Memory B cell (primary cell): Measurements from ENCODE around the gene FAM107B.
"Not testable (repeated sequence)": the region's sequence is repeated elsewhere in the genome, so short reads cannot be mapped to it uniquely, and the experiment has no call there.

ENCODE experiments used
- ATAC-seq: fragments of 150-1000 bp; cut with Tn5 transposase; 2 replicates; pipeline ENCODE4 v1.10.0; 2021; ENCODE audit warnings: low read depth, mild to moderate bottlenecking, moderate library complexity
- DNase-seq, 2 donors: peaks; one replicate each; pipeline ENCODE4 v3.0.0; 2022; ENCODE audit warnings: low spot score in 2 of 2
- H3K27ac Mint-ChIP-seq: one replicate; pipeline ENCODE4 v1.8.0; 2022; ENCODE audit warnings: mild to moderate bottlenecking, moderate library complexity, mixed read lengths
- H3K27me3 Mint-ChIP-seq: one replicate; pipeline ENCODE4 v1.8.0; 2022; ENCODE audit warnings: mixed read lengths
- H3K36me3 Mint-ChIP-seq: one replicate; pipeline ENCODE4 v1.8.0; 2022; ENCODE audit warnings: mild to moderate bottlenecking, mixed read lengths
- H3K4me1 Mint-ChIP-seq: one replicate; pipeline ENCODE4 v1.8.0; 2022; ENCODE audit warnings: mixed read lengths
- H3K4me3 Mint-ChIP-seq: one replicate; pipeline ENCODE4 v1.8.0; 2022; ENCODE audit warnings: mild to moderate bottlenecking, moderate library complexity, mixed read lengths
- H3K9me3 Mint-ChIP-seq: one replicate; pipeline ENCODE4 v1.8.0; 2022; ENCODE audit warnings: mixed read lengths

Gene FAM107B

GRCh38 chr10:14603534-14604102 is 171.1 kb downstream of the FAM107B start:
- DNase-seq (peak in 1 of 2 donors; percentile 41), ATAC-seq (peak; percentile 7)
- Mint-ChIP-seq H3K9me3 (no peaks in the 10 kb centered on the region), H3K27me3 (no peaks in the 10 kb centered on the region), H3K27ac (peak overlapping the region; percentile 96), H3K4me3 (peak overlapping the region; percentile 97), H3K36me3 (peaks cover 26% of the 10 kb centered on the region), H3K4me1 (peaks cover 54% of the 10 kb centered on the region)

GRCh38 chr10:14602807-14603533 is 171.7 kb downstream of the FAM107B start:
- Mint-ChIP-seq H3K4me3 (peak overlapping the region; percentile 97), H3K27ac (peak overlapping the region; percentile 96), H3K9me3 (no peaks in the 10 kb centered on the region), H3K36me3 (peaks cover 32% of the 10 kb centered on the region), H3K27me3 (no peaks in the 10 kb centered on the region), H3K4me1 (peaks cover 56% of the 10 kb centered on the region)
- no peak for ATAC-seq
- no peak for DNase-seq

- Mint-ChIP-seq H3K27me3 (no peaks in the 10 kb centered on the region), H3K9me3 (no peaks in the 10 kb centered on the region), H3K27ac (peak overlapping the region; percentile 96), H3K4me3 (peak overlapping the region; percentile 97), H3K4me1 (peaks cover 57% of the 10 kb centered on the region), H3K36me3 (peaks cover 36% of the 10 kb centered on the region)
- DNase-seq, result peak; percentile 44 to 63
- ATAC-seq, result peak; percentile 71
These were observed 172.6 kb downstream of the FAM107B start for GRCh38 chr10:14601872-14602725.

- ATAC-seq (no peak), DNase-seq (no peak)
- Mint-ChIP-seq H3K27ac (peak overlapping the region; percentile 96), H3K4me3 (peak overlapping the region; percentile 97), H3K27me3 (no peaks in the 10 kb centered on the region), H3K9me3 (no peaks in the 10 kb centered on the region), H3K4me1 (peaks cover 63% of the 10 kb centered on the region), H3K36me3 (peaks cover 42% of the 10 kb centered on the region)
These were observed 173.4 kb downstream of the FAM107B start for GRCh38 chr10:14601326-14601725.

GRCh38 chr10:14600065-14600464 is 174.6 kb downstream of the FAM107B start:
- peaks cover 52% of the 10 kb centered on the region for H3K36me3 Mint-ChIP-seq
- ATAC-seq, result no peak
- H3K27ac Mint-ChIP-seq, result peak overlapping the region; percentile 32
- no peak for DNase-seq
- H3K9me3 Mint-ChIP-seq, result no peaks in the 10 kb centered on the region
- H3K27me3 Mint-ChIP-seq, result no peaks in the 10 kb centered on the region
- H3K4me1 Mint-ChIP-seq, result peaks cover 60% of the 10 kb centered on the region
- no peak overlapping the region for H3K4me3 Mint-ChIP-seq

GRCh38 chr10:14598809-14599764 is 175.6 kb downstream of the FAM107B start:
- Mint-ChIP-seq H3K27ac (peak overlapping the region; percentile 73), H3K9me3 (no peaks in the 10 kb centered on the region), H3K36me3 (peaks cover 55% of the 10 kb centered on the region), H3K4me3 (no peak overlapping the region), H3K27me3 (no peaks in the 10 kb centered on the region), H3K4me1 (peaks cover 61% of the 10 kb centered on the region)
- no peak for ATAC-seq
- DNase-seq, result no peak

GRCh38 chr10:14595526-14596182 is 179.0 kb downstream of the FAM107B start:
- Mint-ChIP-seq H3K27me3 (no peaks in the 10 kb centered on the region), H3K4me3 (no peak overlapping the region), H3K36me3 (peaks cover 45% of the 10 kb centered on the region), H3K4me1 (peaks cover 53% of the 10 kb centered on the region), H3K27ac (peak overlapping the region; percentile 24), H3K9me3 (no peaks in the 10 kb centered on the region)
- DNase-seq, result no peak
- ATAC-seq, result no peak

GRCh38 chr10:14594878-14595525 is 179.7 kb downstream of the FAM107B start:
- ATAC-seq (no peak), DNase-seq (no peak)
- H3K27ac Mint-ChIP-seq, result no peak overlapping the region
- H3K4me1 Mint-ChIP-seq, result peaks cover 51% of the 10 kb centered on the region
- H3K27me3 Mint-ChIP-seq, result no peaks in the 10 kb centered on the region
- peaks cover 43% of the 10 kb centered on the region for H3K36me3 Mint-ChIP-seq
- H3K9me3 Mint-ChIP-seq, result no peaks in the 10 kb centered on the region
- H3K4me3 Mint-ChIP-seq, result no peak overlapping the region

- Mint-ChIP-seq H3K4me1 (peaks cover 52% of the 10 kb centered on the region), H3K4me3 (no peak overlapping the region), H3K27ac (no peak overlapping the region), H3K36me3 (peaks cover 38% of the 10 kb centered on the region), H3K9me3 (no peaks in the 10 kb centered on the region), H3K27me3 (no peaks in the 10 kb centered on the region)
- DNase-seq, result no peak
- ATAC-seq, result no peak
These were observed 180.9 kb downstream of the FAM107B start for GRCh38 chr10:14593806-14594205.

- no peak for ATAC-seq
- Mint-ChIP-seq H3K4me3 (no peak overlapping the region), H3K9me3 (no peaks in the 10 kb centered on the region), H3K27me3 (no peaks in the 10 kb centered on the region), H3K4me1 (peaks cover 55% of the 10 kb centered on the region), H3K36me3 (peaks cover 34% of the 10 kb centered on the region), H3K27ac (no peak overlapping the region)
- no peak for DNase-seq
These were observed 182.1 kb downstream of the FAM107B start for GRCh38 chr10:14592566-14592965.

- peaks cover 30% of the 10 kb centered on the region for H3K36me3 Mint-ChIP-seq
- H3K4me1 Mint-ChIP-seq, result peaks cover 53% of the 10 kb centered on the region
- ATAC-seq (no peak), DNase-seq (no peak)
- no peaks in the 10 kb centered on the region for H3K9me3 Mint-ChIP-seq
- H3K4me3 Mint-ChIP-seq, result no peak overlapping the region
- no peak overlapping the region for H3K27ac Mint-ChIP-seq
- H3K27me3 Mint-ChIP-seq, result no peaks in the 10 kb centered on the region
These were observed 182.7 kb downstream of the FAM107B start for GRCh38 chr10:14592026-14592425.

- not testable (repeated sequence) for ATAC-seq, H3K9me3 Mint-ChIP-seq
These were observed 185.8 kb downstream of the FAM107B start for GRCh38 chr10:14588938-14589294.

More at GRCh38 chr10:14588938-14589294, 185.8 kb downstream of the FAM107B start:
- Mint-ChIP-seq H3K36me3 (peaks cover 14% of the 10 kb centered on the region), H3K4me1 (peaks cover 59% of the 10 kb centered on the region), H3K27ac (peak overlapping the region; percentile 88)
- not testable (repeated sequence) for H3K27me3 Mint-ChIP-seq, H3K4me3 Mint-ChIP-seq, DNase-seq
